ENCODE results near the gene SV2B. TPM values are rescaled to one million over a fixed set of nuclear protein-coding genes. Genes with fewer than 3 reads are reported as not detected.
A peak's percentile ranks its signal among the peaks of the same experiment; 100 is the strongest.

The SV2B gene
- polyA plus RNA-seq, 1 donor = 3.0 TPM

DNA sequence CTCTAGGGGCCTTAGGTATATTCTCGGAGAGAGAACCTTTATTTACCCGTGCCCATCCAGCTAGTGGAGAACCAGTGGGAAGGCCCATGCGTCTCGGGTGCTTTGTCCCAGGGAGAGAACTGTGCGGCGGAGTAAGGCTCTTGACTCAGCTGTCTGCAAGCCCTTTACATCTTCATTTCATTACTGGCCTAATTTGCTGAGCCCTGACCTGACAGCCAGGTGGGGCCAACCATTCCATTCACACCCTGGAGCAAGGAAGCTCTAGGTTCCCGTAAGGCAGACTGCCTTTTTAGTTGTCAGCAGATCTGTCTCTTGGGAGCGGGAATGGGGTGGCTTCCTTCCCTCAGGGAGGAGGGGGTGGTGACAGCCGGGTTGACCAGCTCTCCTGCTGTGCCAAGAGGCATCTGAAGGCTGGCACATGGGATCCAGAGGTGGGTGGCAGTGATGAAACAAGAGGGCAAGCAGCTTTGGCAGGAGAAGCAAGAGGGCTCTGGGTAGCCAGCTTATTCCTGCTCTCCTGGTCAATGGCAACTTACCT, 36.4 kb downstream of the SV2B start:
- DNase-seq (ENCODE audit: low read depth) = no peak

GRCh38 chr15:91140601-91141000, 40.5 kb downstream of the SV2B start:
- DNase-seq (ENCODE audit: low read depth) = no peak

- DNase-seq (ENCODE audit: low read depth) = no peak
These were observed 41.0 kb downstream of the SV2B start for GRCh38 chr15:91141097-91141496.

GRCh38 chr15:91142106-91142744, 42.2 kb downstream of the SV2B start:
- DNase-seq (ENCODE audit: low read depth) = no peak

GRCh38 chr15:91142946-91143345, 42.9 kb downstream of the SV2B start:
- DNase-seq (ENCODE audit: low read depth) = no peak

DNA sequence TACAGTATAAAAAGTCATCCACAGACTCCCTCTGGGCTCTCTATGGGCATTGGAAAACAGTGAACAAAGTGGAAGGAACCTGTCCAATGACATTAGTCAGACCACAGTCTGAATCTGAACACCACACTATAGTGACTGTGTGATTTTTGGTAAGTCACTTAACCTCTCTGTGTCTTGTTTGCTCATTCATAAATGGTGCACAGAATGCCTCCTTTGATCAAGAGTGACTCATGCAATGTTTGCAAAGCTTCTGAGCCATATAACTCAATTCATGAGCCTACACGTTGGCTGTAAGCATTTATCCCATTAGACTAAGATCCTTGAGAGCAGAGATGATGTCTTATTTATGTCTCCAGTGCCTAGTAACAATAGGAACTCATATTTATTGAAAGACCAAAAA, 46.7 kb downstream of the SV2B start:
- no peak for DNase-seq (ENCODE audit: low read depth)

DNA sequence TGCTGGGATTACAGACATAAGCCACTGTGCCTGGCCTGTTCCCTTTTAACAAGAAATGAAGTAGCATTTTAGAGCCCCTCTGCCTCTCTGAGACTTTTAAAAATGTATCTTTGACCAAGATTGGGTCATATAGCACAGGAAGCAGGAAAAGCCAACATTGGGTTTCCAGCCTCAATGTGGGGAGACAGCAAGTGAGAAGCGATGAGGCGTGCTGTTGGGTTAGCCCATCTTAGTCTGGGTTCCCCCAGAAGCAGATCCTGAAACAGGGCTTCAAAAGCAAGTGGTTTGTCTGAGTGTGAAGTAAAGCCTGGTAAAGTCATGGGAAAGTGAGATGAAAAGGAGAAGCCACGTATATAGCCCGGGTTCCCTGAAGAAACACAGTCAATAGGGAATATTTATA, 48.2 kb downstream of the SV2B start:
- DNase-seq (ENCODE audit: low read depth) = no peak

DNA sequence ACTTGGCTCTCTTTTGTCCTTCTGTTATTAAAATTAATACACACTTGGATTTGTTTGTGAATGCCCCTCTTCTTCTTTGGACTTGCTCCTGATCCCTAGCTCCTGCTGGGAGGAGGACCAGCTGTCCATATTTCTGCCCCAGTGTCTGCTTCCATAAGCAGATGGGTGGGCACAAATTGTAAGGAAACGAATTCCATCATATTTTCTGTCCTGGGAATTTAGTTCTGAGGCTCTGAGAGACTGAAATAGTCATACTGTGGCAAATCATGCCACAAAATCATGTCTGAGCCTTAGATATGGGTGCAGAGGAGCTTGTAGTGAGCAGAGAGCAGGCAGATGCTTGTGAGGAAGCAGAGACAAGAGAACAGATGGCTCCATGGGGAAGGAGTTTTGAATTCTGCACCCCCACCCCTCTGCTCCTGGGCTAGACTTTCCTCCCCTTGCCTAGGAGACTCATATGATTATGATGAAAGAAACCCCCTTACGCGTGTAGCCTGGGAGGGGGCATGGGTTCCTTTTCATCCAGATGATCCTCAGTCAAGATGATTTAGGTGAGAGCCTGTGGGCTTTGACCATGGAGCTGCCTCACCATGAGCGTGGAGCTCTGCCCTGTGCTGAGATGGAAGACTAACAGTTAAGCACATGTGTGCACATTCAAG, 50.6 kb downstream of the SV2B start:
- no peak for DNase-seq (ENCODE audit: low read depth)

DNA sequence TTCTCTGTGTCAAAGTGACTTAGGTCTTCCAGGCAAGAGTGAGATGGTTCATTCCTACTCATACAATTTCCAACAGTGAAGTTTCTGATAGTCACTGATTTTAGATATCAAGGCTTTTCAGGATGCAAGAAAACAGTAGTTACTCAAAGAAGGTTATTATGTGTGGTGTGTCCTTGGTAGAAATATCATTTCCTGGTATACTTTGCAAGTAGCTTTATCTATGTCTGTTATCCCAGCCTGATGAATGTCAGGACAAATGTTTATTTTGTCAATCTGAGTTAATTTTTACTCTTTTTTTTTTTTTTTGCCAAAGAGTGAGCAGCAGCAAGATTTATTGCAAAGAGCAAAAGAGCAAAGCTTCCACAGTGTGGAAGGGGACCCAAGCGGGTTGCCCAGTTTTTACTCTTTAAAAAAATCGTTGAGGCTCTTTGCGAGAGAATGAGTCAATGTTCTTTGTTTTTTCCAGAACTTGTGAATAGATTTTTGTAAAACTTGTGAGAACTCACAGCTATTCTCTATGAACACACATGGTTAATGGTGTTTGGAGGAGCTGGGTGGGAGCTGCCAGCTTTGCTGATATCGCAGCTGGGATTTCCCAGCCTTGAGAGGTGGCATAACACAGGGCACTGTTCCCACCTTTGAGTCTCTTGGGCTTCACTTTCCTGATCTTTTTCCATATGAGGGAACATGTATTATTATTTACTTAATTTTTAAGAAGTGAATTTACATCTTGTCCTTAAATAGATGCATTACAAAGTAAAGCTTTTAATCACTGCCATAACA, 51.9 kb downstream of the SV2B start:
- no peak for DNase-seq (ENCODE audit: low read depth)

DNA sequence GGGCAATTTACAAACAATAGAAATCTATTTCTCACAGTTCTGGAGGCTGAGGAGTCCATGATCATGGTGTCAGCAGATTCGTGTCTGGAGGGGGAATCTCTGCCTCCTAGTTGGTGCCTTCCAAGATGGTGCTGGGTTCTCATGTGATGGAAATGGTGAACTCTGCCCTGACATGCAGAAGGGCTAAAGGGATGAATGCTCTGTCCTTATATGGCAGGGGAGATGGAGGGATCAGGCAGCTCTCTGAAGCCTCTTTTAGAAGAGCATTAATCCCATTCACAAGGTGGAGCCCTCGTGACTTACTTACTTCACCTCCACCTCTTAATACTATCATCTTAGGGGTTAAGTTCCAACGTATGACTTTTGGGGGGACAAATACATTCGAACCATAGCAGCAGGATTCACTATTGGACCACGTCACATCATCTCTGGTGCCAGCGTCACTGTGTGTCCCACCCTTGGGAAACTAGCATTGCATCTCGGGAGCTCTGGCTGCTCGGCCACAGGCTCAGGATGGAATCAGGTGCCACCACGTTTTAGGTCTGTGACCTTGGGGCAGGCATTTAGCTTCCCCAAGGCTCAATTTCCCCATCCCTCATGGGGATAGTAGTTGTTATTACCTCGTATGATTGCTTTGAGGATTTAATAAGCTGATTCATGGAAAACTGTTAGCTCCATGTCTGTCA, 53.0 kb downstream of the SV2B start:
- DNase-seq (ENCODE audit: low read depth) = no peak

- DNase-seq (ENCODE audit: low read depth) = no peak
These were observed 53.9 kb downstream of the SV2B start for GRCh38 chr15:91153954-91154353.

GRCh38 chr15:91156175-91156726, 56.2 kb downstream of the SV2B start:
- DNase-seq (ENCODE audit: low read depth) = no peak

- no peak for DNase-seq (ENCODE audit: low read depth)
These were observed 58.6 kb downstream of the SV2B start for GRCh38 chr15:91158415-91159394.

- DNase-seq (ENCODE audit: low read depth) = no peak
These were observed 65.8 kb downstream of the SV2B start for GRCh38 chr15:91165850-91166249.

GRCh38 chr15:91168457-91168856, 68.4 kb downstream of the SV2B start:
- DNase-seq (ENCODE audit: low read depth) = no peak

DNA sequence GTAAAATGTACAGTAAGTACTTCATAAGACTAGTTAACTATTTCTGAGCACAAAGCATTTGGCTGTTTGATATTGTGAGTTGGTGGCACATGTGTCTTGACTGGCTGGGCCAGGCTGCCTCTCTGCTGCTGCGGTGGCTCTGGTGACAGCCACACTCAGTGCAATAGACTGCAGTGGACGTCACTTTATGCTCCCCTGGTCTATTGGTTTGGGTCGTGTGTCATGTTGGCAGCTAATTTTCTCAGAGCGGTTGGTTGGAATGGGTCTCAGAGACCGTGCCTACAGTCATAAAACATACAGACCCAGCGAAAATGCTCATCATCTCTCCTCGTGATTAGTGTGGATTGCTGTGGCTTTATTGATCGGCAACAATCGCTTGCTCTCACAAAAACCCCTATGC, 71.3 kb downstream of the SV2B start:
- DNase-seq (ENCODE audit: low read depth) = no peak

DNA sequence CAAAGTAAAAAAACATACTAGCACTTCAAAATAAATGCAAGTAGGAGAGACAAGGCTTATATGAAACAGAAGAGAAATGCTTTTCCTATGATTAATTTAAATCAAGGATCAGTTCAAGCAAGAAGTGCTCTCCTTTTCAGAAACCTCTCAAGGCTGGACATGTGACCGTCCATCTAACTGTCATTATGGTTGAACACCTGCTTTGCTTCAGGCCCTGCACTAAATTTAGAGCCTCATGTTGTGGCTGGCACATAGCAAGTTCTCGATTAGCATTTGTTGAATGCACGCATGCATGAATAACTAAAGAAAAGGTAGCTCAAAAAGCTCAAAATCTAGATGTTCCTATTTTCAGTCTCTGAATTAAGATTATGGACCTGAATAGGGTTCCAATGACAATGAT, 82.0 kb downstream of the SV2B start:
- DNase-seq (ENCODE audit: low read depth) = no peak

- no peak for DNase-seq (ENCODE audit: low read depth)
These were observed 83.5 kb downstream of the SV2B start for GRCh38 chr15:91183596-91183995.

GRCh38 chr15:91184441-91184840, 84.4 kb downstream of the SV2B start:
- DNase-seq (ENCODE audit: low read depth) = no peak

DNA sequence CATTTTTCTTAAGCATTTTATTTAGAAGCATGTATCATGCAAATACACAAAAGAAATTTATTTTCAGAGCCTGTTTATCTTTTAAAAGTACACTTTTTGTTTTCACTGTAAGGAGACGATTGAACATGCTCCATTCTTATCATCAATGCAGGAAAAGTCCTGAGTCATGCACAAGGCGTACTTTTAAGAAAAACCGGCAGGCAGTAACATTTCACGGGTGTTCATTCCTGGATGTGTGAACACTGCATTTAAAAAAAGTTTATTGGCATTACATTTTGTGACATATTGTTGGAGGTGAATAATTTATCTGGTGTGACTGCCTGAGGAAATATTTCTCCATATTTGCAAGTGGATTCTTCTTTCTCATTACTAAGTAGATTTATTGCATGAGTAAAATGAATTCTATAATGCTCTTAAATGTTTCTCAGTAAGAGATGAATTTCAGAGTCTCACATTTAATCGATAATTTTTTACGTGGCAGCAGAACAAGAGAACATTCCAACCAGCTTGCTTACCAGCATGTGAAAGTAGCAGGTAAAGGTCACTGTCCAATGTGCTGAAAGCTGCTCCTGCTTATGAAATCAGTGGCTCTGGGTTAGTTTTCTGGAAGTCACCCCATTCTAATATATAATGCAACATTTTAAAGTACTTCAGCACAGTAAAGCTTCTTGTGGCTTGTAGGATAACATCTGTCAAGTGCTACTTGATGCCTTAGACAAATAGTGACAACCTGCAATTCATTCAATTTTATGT, 87.0 kb downstream of the SV2B start:
- DNase-seq (ENCODE audit: low read depth) = peak; percentile 5

Measured in forelimb muscle (tissue), 1 donor.